OCI-LY3 (cell line): ENCODE results near the gene PITPNM3.
"Not testable (repeated sequence)": the region's sequence is repeated elsewhere in the genome, so short reads cannot be mapped to it uniquely, and the experiment has no call there.

Source experiments
- EZH2phosphoT487 ChIP-seq: fragments of 200-600 bp; shearing (Covaris generic); IDR thresholded peaks from 2 replicates; pipeline ENCODE4 v1.6.1; 2018; ENCODE audit warnings: antibody characterized with exemption, mixed run types, low read depth
- TF ChIP-seq, protein P1 (sequence below): fragments of 200-600, 300-600 bp; sonication (generic); IDR thresholded peaks from 2 replicates; pipeline ENCODE4 v1.5.1; 2014; ENCODE audit warnings: antibody characterized with exemption, low read length, low read depth

DNA sequence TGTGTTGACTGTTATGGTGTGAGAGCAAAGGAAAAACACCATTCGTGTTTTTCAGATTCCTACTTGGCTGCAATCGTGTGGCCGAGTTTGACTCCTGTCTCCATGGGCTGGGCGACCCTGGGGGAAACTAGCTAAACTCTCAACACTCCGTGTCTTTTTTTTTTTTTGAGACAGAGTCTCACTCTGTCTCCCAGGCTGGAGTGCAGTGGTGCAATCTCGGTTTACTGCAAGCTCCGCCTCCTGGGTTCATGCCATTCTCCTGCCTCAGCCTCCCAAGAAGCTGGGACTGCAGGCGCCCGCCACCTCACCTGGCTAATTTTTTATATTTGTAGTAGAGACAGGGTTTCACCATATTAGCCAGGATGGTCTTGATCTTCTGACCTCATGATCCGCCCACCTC lies 73.6 kb downstream of the PITPNM3 start:
- TF ChIP-seq, protein P1, sequence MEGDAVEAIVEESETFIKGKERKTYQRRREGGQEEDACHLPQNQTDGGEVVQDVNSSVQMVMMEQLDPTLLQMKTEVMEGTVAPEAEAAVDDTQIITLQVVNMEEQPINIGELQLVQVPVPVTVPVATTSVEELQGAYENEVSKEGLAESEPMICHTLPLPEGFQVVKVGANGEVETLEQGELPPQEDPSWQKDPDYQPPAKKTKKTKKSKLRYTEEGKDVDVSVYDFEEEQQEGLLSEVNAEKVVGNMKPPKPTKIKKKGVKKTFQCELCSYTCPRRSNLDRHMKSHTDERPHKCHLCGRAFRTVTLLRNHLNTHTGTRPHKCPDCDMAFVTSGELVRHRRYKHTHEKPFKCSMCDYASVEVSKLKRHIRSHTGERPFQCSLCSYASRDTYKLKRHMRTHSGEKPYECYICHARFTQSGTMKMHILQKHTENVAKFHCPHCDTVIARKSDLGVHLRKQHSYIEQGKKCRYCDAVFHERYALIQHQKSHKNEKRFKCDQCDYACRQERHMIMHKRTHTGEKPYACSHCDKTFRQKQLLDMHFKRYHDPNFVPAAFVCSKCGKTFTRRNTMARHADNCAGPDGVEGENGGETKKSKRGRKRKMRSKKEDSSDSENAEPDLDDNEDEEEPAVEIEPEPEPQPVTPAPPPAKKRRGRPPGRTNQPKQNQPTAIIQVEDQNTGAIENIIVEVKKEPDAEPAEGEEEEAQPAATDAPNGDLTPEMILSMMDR: not testable (repeated sequence)
- not testable (repeated sequence) for TF ChIP-seq EZH2phosphoT487
